ENCODE data around the gene ARHGAP5.

The ARHGAP5 gene, protein sequence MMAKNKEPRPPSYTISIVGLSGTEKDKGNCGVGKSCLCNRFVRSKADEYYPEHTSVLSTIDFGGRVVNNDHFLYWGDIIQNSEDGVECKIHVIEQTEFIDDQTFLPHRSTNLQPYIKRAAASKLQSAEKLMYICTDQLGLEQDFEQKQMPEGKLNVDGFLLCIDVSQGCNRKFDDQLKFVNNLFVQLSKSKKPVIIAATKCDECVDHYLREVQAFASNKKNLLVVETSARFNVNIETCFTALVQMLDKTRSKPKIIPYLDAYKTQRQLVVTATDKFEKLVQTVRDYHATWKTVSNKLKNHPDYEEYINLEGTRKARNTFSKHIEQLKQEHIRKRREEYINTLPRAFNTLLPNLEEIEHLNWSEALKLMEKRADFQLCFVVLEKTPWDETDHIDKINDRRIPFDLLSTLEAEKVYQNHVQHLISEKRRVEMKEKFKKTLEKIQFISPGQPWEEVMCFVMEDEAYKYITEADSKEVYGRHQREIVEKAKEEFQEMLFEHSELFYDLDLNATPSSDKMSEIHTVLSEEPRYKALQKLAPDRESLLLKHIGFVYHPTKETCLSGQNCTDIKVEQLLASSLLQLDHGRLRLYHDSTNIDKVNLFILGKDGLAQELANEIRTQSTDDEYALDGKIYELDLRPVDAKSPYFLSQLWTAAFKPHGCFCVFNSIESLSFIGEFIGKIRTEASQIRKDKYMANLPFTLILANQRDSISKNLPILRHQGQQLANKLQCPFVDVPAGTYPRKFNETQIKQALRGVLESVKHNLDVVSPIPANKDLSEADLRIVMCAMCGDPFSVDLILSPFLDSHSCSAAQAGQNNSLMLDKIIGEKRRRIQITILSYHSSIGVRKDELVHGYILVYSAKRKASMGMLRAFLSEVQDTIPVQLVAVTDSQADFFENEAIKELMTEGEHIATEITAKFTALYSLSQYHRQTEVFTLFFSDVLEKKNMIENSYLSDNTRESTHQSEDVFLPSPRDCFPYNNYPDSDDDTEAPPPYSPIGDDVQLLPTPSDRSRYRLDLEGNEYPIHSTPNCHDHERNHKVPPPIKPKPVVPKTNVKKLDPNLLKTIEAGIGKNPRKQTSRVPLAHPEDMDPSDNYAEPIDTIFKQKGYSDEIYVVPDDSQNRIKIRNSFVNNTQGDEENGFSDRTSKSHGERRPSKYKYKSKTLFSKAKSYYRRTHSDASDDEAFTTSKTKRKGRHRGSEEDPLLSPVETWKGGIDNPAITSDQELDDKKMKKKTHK (N-terminal part only)

DNA sequence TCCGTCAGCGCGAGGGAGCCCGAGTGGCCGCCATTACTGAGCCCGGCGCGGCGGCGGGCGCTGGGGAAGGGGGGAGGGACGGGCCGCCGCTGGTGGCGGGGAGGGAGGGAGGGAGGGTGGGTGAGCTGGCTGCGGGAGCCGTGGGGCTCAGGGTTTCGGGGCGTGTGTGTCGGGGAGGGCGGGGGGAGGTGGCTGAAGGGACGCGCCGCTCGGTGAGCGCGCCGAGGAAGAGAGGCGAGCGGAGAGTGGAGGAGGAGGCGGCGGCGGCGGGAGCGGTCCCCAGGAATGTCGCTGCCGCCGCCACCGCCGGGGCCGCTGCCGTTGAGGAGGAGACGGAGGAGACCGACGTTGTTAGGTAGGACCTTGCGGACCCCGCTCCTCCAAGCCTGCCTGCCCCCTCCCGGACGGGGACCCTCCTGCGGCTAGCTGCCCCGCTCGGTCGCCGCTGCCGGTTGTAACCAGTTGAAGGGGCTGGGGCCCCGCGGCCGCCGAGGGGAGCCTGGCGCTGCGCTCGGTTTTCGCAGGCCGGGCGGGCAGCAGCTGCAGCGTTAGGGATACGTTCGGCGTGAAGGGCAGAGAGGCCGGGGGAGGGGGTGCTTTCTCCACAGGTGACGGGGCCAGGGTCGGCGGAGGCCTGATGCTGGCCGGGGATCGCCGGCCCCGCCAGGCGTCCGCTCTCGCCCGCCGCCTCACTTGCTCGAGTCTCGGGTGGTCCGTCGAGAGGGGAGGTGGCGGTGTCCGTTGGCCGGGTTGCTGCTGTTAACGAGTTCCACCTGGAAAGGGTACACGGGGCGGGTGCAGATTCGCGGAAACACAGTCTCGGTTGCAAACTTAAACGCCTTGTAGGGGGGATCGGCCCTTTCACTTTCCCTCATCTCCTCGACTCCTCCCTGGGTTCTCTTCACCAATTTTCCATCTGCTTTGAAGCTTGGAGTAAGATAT lies at the start of gene ARHGAP5:
ARHGAP5 (plus strand) TSS at position 224 of the 942 bp plus-strand sequence. CDS start 13,366 bp downstream, outside the sequence.
- peak; percentile 81 for DNase-seq

DNA sequence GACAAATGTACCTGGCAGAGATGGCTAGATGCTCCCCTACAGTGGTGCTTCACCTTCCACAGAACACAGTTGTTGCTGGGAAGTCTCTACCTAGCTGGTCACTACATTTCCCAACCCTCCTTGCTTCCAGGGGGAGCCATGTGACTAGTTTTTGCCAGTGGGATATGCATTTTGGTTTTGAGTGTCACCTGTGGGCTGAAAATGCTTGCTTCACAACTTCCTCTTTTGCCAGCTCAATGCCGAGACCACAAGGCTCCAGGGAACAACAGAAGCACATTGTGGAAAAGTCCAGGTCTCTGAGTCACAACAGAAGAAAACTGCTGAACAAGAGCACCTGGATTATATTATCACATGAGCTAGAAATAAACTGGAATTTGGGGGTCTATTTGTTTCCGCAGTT lies 48.5 kb upstream of the ARHGAP5 start:
- DNase-seq = no peak

DNA sequence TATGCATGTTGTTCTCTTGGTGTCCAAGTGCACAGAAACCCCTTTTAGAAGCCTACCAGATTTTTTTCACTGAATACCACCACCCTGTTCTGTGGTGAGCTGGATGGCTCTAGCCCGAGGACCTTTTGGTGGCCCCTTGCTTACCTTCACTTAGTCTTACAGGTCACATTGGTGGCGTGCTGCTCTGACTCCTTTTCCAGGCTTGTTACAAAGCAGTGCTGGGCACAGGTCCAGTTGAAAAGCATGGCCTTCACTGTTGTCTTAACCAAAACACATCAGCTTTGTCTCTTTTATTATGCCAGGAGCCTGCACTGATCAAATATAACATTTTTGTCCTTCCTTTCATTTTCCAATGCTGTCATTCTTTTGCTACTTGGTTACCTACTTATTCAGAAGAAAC lies 43.6 kb upstream of the ARHGAP5 start:
- no peak for DNase-seq

DNA sequence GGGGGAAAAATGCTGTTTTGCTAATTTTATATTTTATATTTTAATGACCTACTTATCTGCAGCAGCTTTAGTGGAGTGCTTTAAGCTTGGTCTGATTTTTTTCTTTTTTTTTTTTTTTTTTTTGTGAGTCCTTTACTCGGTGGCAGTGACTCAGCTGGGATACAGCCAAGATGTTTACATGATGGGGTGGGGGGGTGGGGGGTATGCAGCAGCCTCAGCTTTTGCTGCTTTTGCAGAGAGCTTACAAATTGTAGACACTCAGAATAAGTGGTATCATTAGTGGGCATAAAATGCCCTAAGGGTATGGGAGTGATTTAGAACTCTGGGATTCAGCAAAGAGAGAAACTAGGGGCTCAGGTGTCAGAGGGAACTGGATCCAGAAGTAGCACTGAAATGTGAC lies 38.2 kb upstream of the ARHGAP5 start:
- DNase-seq = peak; percentile 49

DNA sequence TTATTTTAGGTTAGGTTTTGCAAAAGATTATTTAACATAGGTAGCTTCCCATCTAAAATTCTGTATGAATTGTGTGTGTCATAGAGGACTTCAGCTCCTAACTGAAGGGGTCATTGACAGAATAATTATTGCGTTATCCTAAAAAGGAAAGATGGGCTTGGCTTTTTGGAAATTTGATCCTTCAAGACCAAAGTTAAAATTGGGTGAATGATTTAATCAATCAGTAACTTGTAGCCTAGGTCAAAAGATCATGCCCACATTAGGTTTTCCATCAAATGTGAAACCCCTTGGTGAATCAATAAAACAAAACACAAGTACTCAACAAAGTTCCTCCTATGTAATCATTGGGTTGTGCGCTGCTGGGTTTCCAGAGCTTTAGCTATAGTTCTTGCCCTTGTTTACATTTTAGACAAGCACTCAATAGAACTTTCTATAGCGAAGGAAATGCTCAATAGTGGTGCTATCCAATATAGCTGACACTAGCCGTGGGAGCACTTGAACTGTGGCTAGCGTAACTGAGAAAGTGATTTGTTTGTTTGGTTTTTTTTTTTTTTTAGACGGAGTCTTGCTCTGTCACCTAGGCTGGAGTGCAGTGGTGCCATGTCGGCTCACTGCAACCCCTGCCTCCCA lies 37.6 kb upstream of the ARHGAP5 start:
- DNase-seq = no peak

DNA sequence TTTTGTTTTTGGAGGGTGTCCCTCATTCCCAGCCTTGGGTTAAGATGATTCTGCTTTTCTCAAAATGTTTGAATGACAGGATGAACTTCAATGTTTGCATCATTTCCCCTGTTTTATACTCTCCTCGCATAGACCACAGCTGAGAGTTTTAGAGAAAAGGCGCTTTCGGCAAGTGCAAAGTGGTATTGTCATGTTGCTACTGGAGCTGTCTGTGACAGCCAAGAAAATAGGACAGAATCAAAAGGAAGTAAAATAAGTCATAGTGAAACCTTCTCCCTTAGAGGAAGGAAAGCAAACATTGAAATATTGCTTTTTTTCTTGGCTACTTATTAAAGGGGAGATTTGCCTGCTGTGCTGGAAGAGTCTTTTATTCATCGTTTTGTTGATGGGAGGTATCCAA lies 33.5 kb upstream of the ARHGAP5 start:
- no peak for DNase-seq

DNA sequence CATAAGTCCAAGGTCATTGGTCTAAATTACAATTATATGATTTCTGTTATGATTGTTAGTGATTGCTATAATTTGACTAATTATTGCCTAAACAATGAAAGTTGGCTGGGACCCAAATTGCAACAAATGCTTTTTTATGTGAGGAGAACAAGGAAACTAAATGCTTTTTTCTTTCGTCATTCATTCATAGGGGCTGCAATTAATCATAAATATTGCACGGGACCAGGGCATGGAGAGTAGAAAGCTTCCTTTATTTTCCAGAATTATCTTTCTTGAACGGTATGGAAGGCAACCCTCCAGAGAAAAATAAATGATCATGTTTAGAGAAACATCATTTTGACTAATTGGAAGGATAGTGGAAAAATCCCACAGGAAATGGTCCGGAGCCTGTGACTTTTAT lies 32.6 kb upstream of the ARHGAP5 start:
- no peak for DNase-seq

DNA sequence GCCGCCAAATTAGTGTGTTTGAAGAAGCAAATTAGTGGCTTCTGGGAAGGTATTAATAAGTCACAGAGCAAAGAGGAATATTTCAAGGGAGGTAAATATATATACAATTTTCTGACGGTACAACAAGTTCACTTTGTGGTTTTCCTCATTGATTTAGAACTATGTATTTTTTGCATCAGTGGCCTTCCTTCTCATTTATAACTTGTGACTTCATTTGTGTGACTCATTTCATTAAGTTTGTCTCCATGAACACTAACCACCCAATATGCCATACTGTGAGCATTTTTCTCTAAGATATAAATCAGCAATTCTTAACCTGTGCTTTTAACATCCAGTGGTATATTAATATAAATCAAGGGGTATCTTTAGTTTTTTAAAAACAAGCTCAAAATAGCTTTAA lies 29.3 kb upstream of the ARHGAP5 start:
- DNase-seq = no peak

DNA sequence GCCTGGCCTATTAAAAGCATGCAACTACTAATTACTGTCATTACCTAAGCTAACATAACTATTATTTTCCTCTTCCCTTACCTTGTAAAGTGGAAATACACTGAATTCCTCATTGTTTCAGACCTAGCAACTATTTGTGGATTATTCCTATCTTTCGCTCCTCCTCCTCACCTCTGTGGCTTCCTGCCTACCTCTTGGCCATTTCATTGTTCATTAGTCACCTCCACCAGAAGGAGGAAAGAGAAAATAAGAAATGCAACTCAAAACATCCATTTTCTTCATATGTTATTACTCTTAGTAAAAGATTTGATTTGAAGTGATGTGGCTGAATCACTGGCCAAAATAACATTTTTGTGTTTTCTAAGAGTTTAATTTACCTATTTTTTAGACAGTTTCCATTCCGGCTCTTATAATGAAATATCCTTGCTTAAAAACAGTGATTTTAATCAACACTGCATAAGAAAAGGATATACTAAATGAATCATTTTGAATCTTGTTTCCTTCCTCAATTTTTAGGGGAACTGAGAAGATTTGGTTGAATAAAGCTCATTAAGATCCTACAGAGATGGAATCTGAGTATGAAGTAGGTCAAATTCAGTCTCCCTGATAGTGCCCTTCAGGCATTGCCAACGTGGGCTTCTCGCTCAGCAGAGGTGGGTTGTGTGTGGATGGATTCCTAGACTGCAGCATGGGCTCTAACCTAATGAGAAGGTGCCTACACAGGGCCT lies 27.6 kb upstream of the ARHGAP5 start:
- DNase-seq = no peak

DNA sequence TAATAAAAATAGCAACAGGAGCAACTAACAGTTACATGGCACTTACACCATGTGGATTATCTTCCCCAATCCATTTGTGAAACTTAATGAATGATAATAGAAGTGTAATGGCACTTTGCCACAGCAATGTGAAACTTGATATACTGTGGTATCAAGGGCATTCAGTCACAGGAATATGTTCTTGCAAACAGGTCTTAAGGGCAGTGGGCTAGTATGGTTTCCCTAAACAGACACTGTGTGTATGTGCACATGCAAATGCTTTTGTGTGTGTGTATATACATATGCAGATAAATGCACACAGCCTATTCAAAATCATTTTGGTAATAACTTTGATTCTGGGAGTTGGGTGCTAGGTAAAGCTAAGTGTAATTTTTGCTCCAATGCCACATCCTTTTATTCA lies 26.2 kb upstream of the ARHGAP5 start:
- no peak for DNase-seq

DNA sequence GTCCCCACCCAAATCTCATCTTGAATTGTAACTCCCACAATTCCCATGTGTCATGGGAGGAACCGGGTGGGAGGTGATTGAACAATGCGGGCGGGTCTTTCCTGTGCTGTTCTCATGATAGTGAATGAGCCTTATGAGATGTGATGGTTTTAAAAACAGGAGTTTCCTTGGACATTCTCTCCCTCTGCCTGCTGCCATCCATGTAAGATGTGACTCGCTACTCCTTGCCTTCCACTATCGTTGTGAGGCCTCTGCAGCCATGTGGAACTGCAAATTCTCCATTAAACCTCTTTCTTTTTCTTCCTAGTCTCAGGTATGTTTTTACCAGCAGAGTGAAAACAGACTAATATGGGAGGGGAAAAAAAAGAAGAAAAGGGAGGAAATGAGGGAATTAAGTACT lies 22.6 kb upstream of the ARHGAP5 start:
- no peak for DNase-seq

DNA sequence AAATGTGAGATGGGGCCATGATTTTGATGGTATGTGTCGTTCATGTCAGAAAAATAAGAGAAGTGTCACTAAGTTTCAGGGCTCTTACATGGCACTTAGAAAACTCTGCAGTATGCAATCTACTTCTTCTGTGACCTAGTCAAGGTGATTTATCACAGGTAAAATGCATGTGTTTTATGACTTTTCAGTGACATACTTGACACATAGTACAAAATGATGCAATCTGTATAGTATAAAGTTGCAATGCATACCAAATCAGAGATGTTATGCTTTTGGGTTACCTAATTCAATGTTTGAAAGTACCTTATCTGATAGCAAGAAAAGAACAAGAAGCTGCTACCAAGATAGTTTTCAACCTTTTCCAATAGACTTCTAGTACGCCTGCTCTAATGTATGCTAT lies 21.9 kb upstream of the ARHGAP5 start:
- no peak for DNase-seq

DNA sequence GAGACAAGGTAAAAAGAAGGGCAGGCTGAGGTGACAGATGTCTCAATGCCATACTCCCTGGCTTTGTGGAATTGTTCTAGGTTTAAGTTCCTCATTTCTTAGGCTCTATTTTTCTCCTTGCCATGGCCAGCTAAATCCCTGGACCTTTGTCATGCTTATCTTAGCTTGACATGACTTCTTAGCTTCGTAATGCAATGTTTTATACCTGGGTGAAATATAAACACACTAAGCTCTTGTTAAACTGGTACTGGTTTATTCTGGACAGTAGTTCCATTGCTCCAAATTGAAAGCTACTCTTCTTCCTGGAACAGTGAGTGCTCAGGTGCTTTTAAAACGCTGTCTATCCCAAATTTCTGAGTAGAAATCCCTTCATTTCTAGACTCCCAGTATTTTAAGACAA lies 17.4 kb upstream of the ARHGAP5 start:
- no peak for DNase-seq

DNA sequence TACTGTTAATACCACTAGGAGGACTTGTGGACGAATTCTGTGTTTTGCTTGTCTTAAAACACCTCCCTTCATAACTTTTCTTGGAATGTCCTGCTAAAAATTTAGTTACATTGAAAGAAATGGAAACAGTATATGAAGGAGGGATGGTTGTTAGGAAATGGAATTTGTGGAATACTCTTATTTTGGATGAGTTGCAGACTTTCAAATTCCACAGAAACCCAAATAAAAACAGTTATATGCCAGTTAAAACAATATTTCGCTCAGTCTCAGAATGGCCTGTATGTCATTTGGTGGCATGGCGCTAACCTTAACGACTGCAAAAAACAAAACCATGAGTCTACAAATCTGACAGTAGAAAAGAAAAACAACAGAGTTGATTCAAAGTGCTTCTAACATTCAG lies 12.2 kb upstream of the ARHGAP5 start:
- DNase-seq = no peak

DNA sequence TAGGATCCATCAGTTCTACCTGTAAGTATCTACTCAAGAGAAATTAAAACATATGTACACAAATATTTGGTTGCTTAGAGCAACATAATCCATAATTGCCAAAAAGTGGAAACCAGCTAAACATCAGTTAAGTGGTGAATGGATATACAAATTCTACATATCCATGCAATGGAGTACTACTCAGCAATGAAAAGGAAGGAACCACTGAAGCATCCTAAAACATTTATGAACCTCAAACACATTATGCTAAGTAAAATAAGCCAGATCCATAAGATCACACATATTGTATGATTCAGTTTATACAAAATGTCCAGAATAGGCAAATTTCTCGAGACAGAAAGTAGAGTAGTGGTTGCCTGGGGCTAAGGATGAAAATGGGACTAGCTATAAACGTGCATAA lies 8.4 kb upstream of the ARHGAP5 start:
- DNase-seq = no peak

DNA sequence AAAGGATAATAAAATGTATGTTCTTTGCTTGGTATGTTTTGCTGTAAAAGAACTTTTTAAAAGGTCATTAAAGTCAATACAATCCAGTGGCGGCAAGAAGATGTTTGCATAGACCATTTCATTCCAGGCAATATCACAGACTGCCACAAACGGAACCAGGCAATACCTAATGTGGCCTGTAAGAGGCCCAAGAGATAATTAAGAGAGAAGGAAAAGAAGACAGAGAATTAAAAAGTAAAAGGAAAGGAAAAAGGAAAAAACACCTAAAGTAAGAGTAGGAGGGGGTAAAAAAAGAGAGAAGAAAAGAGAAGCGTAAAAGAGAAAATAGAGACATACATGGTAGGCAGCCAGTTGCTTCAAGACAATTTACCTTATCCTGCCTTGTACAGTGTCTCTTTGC lies 6.8 kb upstream of the ARHGAP5 start:
- DNase-seq = no peak

DNA sequence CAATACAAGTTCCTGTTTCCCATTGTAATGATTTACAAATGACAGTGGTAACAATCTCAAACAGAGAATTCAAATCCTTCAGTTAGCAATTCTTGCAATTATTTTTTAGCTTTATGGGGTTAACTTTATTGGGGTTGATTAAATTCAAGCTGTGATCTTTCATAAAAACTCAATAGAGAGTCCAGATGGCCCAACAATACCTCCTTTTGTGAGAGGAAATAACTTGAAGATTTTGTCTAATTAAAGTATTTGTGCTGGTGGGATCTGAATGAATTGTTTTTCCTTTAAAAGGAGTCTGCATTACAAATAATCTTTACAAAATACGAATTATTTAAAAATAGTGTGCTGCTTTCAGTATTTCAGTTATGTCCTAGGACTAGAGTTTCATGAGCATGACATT lies 4.4 kb upstream of the ARHGAP5 start:
- DNase-seq = no peak

DNA sequence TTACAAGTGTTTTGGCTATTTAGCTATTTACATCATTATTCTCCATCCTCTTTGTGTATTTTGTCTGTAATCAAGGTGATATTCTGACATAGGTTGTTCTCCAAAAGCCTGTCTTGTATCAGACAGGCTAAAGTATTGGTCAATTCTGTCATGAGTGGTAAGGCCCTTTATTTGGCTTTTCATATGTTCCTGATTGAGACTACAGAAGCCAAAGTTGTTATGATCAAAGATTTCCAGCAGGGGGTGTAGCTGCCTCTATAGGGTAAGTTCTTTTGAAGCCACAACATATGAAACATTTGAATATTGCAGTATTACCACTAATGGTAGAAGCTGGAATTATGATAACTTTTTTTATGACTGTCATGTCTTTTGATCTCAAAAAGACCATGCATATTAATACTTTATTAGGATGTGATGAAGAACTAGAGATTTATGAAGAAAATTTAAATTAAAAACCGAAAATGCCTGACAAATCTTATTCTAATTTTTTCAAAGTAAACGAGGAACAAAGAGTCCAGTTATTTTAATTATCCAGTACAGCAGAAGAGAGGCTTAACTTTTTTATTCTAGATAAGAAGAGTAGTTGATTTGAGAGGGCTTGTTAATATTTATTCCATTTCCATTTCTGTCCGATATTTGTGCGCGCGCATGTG lies 3.4 kb upstream of the ARHGAP5 start:
- DNase-seq = peak; percentile 72

DNA sequence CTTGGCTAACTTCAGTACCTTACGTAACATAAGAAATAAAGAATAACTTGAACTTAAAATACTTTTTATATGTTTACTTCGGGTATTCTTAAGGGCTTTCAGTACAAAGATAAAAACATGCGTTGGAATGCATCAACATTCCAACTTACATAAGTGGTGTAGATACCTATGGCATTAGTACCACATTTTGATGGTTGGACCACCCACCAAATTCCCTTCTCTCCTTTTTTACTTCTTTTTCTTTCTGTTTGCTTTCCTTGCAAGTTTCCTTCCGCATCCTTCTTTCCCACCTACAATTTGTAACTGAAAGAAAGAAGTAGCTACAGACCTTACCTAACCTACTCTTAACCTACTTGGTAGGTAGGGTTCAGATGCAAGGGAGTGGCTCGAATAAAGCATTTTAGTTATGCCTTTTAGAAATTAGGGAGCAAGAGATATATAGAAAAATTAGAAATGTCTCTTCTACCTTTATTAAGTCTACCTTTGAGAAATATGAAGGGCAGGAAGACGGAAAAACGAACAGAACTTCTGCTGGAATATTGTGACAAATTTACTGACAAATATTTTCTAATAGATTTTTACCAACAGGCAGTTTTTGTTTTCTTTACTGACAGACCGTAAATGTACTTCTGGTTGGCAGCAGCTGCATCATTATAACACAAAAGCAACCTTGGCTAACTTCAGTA lies 2.1 kb upstream of the ARHGAP5 start:
- DNase-seq = no peak

Data from NCI-H1092 (cell line).